GM18907 (cell line): Measurements from ENCODE around the gene NEDD4.
"Not testable (repeated sequence)": the region's sequence is repeated elsewhere in the genome, so short reads cannot be mapped to it uniquely, and the experiment has no call there.

Source experiments
- ATAC-seq: cut with Tn5 transposase; IDR thresholded peaks from one replicate; pipeline ENCODE4 v1.9.1; 2021; ENCODE audit warnings: mild to moderate bottlenecking, moderate library complexity; ENCODE audit not compliant: unreplicated experiment

Gene NEDD4

DNA sequence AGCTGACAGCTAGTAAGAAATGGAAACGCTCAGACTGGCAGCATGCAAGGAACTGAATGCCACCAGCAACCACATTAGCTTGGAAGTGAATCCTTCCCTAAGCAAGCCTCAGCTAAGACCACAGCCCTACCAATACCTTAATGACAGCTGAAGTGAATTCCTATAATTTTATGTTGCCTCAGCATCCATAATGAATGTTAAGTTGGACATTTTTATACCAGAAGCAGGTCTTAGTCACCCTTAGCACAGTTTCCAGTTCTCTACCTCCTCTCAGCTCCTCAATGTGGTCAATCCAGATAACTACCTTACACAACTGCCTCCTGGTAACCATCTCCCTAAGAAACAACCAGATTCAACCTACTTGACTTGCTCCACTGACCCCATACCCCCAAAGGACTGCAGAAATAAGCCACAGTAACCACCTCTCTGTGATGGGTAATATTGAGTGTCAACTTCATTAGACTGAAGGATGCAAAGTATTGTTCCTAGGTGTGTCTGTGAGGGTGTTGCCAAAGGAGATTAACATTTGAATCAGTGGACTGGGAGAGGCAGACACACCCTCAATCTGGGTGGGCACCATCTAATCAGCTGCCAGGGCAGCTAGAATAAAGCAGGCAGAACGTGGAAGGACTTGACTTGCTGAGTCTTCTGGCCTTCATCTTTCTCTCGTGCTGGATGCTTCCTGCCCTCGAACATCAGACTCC is 33.5 kb downstream of the NEDD4 start:
- ATAC-seq = no peak

DNA sequence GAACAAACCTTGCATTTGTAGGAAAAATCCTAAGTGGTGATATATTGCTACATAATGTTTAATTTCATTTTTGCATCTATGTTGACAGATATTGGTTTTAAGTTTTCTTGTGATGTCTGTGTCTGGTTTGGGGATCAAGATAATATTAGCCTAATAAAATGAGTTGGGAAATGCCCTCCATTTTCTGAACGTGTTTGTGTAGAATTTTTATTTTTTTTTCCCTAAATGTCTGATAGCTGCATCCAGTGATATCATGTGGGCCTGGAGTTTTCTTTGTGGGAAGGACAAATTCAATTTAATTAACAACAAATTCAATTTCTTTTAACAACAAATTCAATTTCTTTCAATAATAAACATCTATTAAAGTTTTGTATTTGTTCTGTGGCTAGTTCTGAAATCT is 35.1 kb downstream of the NEDD4 start:
- ATAC-seq = no peak

DNA sequence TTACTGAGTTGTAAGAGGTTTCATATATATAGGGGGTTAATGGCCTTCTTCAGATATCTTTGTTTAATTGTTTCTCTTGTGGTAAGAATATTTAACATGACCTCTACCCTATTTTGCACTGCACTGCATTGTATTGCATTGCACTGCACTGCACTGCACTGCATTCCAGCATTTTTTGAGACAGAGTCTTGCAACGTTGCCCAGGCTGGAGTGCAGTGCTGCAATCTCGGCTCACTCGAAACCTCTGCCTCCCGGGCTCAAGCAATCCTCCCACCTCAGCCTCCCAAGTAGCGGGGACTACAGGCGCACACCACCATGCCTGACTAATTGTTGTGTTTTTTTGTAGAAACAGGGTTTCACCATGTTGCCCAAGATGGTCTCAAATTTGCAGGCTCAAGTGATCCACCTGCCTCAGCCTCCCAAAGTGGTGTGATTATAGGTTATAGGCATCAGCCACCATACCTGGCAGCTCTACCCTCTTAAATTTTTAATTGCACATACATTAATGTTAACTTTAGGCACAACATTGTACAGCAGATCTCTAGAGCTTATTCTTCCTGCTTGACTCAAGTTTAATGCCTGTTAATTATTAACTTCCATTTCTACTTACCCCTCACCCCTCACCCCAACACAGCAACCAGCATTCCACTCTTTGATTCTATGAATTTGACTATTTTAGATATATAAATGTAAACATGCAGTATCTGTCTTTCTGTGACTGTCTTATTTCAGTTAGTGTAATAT is 38.4 kb downstream of the NEDD4 start:
- ATAC-seq = no peak

DNA sequence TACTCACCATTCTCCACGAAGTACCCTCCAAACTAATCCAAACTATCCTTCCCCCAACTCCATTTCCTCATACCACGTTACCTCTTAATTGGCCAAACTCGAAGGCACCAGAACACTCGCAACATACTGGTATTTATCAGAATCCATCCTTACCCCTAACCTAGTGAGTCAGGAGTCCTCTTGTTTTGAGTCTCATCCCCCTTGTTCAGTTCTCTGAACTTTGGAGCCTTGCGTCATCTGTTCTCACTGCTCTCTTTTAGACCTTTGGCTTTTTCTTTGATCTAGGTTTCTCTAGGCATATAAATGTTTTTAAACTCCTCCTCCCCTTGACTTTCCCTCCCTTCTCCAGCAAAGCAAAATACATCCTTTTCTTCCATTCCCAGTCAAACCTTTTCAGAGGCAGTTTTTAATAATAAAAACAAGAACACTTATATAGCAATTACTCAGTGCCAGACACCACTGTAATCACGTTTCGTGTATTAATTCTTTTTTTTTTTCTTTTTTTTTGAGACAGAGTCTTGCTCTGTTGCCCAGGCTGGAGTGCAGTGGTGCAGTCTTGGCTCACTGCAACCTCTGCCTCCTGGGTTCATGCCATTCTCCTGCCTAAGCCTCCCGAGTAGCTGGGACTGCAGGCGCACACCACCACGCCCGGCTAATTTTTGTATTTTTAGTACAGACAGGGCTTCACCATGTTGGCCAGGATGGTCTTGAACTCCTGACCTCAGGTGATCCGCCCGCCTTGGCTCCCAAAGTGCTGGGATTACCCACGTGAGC is 40.7 kb downstream of the NEDD4 start:
- not testable (repeated sequence) for ATAC-seq

DNA sequence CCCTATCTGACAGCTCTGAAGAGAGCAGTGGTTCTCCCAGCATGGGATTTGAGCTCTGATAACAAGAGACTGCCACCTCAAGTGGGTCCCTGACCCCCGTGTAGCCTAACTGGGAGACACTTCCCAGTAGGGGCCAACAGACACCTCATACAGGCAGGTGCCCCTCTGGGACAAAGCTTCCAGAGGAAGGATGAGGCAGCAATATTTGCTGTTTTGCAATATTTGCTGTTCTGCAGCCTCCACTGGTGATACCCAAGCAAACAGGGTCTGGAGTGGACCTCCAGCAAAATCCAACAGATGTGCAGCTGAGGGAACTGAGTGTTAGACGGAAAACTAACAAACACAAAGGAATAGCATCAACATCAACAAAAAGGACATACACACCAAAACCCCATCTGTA is 48.8 kb downstream of the NEDD4 start:
- not testable (repeated sequence) for ATAC-seq

DNA sequence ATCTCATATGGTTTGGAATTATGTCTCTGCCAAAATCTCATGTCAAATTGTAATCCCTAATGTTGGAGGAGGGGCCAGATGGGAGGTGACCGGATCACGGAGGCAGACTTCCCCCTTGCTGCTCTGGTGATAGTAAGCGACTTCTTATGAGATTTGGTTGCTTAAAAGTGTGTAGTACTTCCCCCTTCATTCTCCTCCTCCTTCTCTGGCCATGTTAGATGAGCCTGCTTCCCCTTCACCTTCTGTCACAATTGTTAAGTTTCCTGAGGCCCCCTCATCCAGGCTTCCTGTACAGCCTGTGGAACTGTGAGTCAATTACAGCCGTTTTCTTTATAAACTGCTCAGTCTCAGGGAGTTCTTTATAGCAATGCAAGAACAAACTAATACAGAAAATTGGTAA is 51.1 kb downstream of the NEDD4 start:
- no peak for ATAC-seq

DNA sequence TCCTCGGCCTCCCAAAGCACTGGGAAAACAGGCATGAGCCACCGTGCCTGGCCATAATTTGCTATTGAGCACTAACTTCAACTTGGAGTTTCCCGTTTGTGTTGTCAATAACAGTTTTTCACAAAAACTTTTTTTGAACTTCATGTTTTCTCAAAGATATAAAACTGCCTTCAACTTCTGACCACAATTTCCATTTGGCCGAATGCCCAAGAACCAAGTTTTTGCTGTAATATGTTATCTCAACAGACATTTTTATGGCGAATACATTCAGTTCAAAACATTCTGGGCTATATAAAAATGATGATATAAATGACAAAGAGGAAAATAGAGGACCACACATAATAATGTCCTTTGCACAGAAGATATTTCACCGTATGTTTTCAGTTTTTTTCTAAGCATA is 56.4 kb downstream of the NEDD4 start:
- ATAC-seq = no peak

DNA sequence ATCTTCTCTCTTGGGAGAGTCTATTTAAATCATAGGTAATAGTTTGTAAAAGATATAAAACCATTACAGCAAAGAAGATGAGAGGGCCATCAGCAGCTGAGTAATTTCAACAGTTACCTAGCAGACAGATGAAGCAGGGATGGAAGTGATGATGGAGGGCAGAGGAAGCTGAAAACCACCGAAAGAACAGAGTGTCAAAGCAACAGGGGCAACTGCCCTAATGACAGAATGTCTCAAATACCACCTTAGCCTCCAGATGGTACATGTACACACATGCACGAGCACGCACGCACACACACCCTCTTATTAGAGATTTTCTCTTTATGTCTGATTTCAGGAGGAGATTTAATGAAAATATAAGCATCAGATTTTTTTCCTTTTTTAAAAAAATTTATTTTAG is 64.5 kb downstream of the NEDD4 start:
- no peak for ATAC-seq

DNA sequence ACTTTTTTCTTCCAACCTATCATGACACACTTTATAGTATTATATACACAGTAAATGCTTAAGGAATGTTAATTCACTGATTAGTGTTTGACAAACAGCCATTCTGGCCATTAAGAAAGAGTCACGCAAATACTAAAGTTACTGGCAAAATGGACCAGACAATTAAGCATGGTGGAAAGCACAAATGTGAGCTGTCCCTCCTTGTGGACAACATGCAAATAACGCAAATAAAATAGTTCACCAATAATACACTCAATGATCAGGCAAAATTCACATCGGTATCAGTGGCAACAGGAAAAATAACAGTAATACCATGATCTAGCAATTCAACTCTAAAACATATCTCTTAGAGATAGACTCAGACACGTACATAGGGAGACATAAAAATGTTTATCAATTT is 71.7 kb downstream of the NEDD4 start:
- no peak for ATAC-seq

DNA sequence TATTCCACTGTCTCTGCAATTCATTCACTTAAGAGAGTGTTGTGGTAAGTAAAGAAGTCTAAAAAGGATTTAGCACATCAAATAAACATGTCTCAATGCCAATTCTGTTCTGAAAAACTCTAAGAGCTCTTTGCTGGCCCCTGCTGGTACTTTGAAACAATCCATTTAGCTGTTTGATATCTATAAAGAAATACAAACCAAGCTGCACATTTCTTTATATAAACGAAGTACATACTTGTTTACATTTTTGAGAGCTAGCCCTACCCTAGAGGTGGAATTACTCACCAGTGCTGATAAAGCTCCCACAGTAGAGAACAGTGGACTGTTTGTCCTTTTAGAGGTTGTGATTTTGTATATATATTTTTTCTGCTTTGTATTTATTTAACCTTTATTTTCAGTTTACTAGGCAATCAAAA is 75.5 kb downstream of the NEDD4 start:
- no peak for ATAC-seq

DNA sequence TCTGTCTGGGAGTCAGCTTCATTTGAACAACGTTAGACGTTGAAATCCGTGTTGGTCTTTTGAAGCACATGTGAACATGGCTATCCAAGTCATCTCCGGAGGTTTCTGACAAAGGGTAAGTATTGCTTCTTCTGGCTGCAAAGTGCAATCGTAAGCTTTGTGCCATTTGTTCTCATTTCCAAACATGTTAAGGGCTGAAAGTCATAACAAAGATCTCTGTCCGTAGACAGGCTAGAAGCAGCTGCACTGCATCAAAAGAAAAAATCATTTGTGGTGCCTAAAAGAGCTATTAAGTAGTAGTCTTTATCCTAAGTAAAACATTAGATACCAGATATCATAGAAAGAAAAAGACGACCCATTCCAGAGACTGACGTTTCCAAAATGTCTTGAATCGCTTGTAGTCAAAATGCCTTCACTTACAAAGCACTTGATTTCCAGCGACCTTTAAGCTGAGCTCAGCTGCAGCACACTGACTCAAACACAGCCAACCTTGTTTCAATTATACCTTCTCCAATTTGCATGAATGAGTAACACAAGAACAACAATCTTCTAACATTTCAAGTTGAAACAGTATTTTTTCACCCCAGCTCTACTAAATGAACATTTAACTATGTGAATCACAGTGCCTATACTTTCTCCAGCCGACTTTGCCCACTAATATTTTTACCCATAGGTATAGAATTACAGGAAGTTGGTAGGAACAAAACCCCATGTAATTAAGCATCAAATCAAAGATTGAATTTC is 76.6 kb downstream of the NEDD4 start:
- ATAC-seq = no peak

DNA sequence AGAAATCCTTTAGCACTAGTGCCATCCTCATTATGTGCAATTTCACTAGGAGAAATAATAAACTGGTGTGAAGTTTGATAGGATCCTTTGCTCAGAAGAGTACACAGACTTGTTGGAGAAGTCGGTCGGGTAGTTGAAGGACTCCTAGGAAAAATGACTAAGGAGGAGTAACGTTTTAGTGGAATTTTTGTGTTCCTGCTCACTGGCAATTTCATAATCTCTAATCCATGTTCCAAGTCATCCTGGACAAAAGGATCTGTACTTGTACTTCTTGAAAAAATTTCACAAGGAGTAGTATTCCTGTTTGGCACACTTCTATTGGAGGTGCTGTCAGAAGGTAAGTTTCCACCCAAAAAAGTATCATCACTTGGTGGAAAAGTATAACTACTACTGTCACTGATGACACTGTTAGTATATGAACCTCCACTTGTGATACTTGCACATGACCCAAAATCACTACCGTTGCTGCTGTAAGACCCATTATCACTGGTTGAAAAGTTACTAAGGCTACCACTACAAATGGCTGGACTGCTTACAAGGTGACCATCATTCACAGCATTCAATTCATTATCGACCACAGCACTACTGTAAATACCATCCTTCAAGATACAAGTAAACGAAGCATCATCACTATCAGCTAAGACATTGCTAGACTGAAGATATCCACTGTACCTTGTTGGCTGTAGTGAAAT is 77.4 kb downstream of the NEDD4 start:
- ATAC-seq = no peak

DNA sequence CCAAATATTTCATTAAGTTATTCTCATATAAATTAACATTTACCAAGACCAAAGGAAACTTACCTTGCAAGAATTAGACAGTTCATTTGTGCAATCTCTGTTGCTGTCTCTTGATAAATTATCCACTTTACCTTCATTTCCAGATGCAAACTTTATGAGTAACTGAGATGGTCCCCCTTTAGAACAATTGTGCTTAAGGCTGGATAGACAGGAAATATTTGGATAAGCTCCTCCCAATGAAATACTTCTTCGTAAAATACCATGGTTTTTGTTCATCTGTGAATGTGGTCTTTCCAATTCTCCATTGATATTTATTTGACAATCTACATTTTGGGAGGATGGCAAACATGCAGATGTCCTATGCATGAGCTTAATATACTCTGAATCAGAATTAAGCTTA is 78.2 kb downstream of the NEDD4 start:
- no peak for ATAC-seq

DNA sequence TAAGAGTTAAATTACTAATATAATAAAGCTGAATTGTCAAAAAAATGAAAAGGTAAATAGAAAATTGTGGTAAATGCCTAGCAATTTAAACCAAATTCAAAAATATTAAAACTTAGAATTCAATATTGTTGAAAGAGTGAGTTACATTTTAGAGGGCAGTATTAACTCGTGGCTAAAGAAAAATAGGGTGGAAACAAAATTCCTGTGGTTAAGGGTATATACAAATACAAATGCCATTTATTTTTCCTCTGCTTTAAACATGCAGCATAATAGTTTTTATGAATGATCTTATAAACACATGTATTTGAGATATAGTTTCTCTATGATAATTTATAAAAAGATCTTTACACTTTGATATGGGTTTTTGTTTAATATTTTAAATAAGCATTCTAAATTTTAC is 79.0 kb downstream of the NEDD4 start:
- no peak for ATAC-seq

DNA sequence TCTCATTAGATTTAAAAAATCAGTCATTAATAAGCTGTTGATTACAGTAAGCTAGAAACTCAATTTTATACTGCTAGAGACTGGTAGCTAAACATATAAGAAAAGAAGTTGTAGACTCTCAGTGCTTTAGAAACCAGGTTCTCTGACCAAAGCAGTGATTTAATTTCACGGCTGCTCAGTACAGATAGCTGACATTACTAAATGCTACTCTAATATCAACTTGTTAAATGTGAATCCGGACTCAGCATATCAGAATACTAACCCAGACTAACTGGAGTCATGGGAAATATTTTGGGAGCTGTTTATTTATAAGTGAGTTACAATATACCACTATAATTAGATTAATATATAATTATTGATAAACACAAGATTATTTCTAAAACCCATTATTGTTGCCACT is 80.4 kb downstream of the NEDD4 start:
- no peak for ATAC-seq

DNA sequence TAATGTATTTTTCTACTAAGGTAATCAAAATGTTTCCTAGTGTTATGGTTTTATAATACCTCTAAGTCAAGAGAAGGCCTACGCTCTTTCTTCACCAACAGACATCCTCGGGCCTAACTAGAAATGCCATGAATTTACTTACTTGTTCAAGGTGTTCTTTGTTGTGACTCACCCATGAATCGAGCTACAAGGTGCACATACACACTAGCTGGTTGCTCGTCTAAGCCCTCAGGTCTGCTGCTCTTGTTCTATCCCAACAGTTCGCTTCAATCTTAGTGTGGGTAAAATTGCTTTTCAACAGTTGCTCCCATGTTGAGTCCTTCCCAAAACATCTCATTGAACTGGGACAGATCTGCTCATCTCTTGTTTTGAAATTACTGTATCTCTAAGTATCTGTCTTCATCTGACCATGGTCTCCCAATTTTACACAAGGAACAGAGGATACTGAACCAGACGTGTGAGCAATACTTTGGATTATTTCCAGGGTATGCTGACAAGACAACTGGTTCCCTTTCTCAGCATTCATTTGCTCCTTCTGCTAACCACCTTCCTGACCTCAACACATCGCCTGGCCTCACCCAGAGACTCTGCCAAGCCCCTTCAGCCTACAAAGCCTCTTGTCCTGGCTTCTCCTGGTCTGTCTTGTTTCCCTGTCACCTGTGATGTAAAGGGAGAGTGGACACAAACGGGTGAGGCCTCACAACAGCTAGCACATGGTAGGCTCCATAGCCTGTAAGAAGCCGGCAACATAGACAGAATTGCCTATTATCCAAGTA is 84.2 kb downstream of the NEDD4 start:
- ATAC-seq = no peak

DNA sequence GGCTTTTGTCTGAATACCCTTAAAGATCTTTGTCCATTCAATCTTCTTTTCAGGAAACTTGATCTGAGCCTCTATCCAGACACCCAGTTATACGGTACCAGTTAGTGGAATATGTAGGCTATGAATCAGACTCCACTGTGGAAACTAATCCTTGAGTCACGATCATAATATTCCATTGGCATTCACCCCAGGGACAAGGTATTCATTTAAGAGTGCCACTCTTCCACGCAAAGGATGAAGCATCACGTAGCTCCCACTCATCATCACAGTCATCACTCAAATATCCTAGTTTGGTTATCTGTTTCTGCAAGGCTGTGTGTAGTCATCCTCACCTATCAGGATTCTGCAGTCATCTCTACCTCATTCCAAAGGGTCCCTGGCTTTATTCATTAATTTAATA is 85.6 kb downstream of the NEDD4 start:
- ATAC-seq = no peak

DNA sequence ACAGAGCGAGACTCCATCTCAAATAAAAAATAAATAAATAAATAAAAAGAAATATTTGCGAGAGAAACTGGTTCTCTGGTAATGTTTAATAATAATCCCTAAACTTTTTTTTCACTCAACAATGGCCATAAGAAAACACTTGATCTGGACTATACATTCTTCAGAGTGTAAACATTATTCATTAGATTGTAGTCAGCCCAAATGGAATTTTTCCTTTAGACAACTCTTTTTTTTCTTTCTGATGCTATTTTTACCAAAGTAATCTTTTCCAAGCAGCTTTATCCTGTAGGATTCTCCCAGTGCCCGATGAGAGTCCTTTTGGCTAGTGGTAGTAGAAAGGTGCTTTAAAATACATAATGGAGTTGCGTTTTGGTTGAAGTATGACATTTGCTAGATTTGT is 90.4 kb downstream of the NEDD4 start:
- no peak for ATAC-seq

DNA sequence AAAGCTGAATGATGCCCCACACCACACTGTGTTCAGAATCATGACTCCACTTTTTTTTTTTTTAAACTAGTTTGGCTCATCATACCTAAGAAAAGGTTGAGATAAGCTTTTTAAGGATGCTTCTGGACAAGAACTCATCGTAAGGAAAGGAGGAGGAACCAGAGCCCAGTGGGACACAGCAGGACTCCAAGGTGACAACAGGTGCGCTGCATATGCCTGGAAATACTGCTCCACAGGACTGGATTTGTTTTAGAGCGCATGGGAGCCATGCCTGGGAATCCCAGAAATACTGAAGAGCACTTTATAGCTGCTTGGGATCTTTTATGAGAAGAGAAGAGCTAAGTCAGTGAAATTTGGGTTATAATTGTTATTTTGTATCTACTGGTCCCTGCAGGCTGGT is 93.4 kb downstream of the NEDD4 start:
- ATAC-seq = no peak

DNA sequence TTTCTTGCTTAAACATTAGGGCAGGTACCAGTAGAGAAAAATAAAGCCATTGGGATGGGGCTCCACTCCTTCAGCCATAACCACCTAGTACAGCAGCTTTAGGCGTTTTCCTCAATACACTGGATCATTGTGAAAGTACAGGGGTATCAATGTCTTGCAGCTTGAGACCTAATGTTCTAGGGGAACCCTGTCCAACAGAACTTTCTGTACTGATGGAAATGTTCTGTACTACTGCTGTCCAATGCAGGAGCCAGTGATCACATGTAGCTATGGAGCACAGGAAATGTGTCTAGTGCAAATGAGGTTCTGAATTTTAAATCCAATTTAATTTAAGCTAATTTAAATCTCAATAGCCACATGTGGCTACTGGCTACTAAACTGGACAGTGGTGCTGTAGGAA is 93.9 kb downstream of the NEDD4 start:
- ATAC-seq = no peak
